ENCODE measurements around the gene ZC3H18.
"Not testable (repeated sequence)": the region's sequence is repeated elsewhere in the genome, so short reads cannot be mapped to it uniquely, and the experiment has no call there.

ZC3H18 gene

GRCh38 chr16:88605186-88606147, 35.3 kb downstream of the ZC3H18 start:
- no peak for DNase-seq (ENCODE audit: low read depth in 2 of 2)

GRCh38 chr16:88606148-88606757, 36.0 kb downstream of the ZC3H18 start:
- DNase-seq (ENCODE audit: low read depth in 2 of 2) = no peak

- no peak for DNase-seq (ENCODE audit: low read depth in 2 of 2)
Observed at GRCh38 chr16:88608076-88608475, 37.9 kb downstream of the ZC3H18 start.

- DNase-seq (ENCODE audit: low read depth in 2 of 2) = not testable (repeated sequence)
Observed at GRCh38 chr16:88609426-88609825, 39.2 kb downstream of the ZC3H18 start.

GRCh38 chr16:88610080-88610479, 39.9 kb downstream of the ZC3H18 start:
- DNase-seq (ENCODE audit: low read depth in 2 of 2) = no peak

- no peak for DNase-seq (ENCODE audit: low read depth in 2 of 2)
Observed at GRCh38 chr16:88610909-88611812, 41.0 kb downstream of the ZC3H18 start.

- no peak for DNase-seq (ENCODE audit: low read depth in 2 of 2)
Observed at GRCh38 chr16:88613293-88613692, 43.1 kb downstream of the ZC3H18 start.

- DNase-seq (ENCODE audit: low read depth in 2 of 2) = no peak
Observed at GRCh38 chr16:88613911-88614817, 44.0 kb downstream of the ZC3H18 start.

GRCh38 chr16:88614818-88615580, 44.8 kb downstream of the ZC3H18 start:
- no peak for DNase-seq (ENCODE audit: low read depth in 2 of 2)

GRCh38 chr16:88616320-88616719, 46.1 kb downstream of the ZC3H18 start:
- no peak for DNase-seq (ENCODE audit: low read depth in 2 of 2)

- no peak for DNase-seq (ENCODE audit: low read depth in 2 of 2)
Observed at GRCh38 chr16:88616736-88617135, 46.5 kb downstream of the ZC3H18 start.

GRCh38 chr16:88617268-88618031, 47.2 kb downstream of the ZC3H18 start:
- no peak for DNase-seq (ENCODE audit: low read depth in 2 of 2)

GRCh38 chr16:88618182-88618955, 48.2 kb downstream of the ZC3H18 start:
- DNase-seq (ENCODE audit: low read depth in 2 of 2) = no peak

- no peak for DNase-seq (ENCODE audit: low read depth in 2 of 2)
Observed at GRCh38 chr16:88618956-88619667, 48.9 kb downstream of the ZC3H18 start.

GRCh38 chr16:88619859-88620815, 49.9 kb downstream of the ZC3H18 start:
- DNase-seq (ENCODE audit: low read depth in 2 of 2) = no peak

- DNase-seq (ENCODE audit: low read depth in 2 of 2) = no peak
Observed at GRCh38 chr16:88622125-88622524, 51.9 kb downstream of the ZC3H18 start.

- DNase-seq (ENCODE audit: low read depth in 2 of 2) = no peak
Observed at GRCh38 chr16:88622866-88623265, 52.7 kb downstream of the ZC3H18 start.
